ENCODE measurements around the gene SLC5A1.

- TF ChIP-seq CTCF (IDR thresholded peaks at IDR 0.05) (no peak), POLR2A (IDR thresholded peaks at IDR 0.05) (no peak)
Observed at GRCh38 chr22:32013200-32013599, 29.9 kb upstream of the SLC5A1 start.

All from uterus (tissue), 2 donors.